Omental fat pad (tissue), 4 donors: ENCODE results near the gene LIPC. TPM values are rescaled to one million over a fixed set of nuclear protein-coding genes. Genes with fewer than 3 reads are reported as not detected.
"Not testable (repeated sequence)": the region's sequence is repeated elsewhere in the genome, so short reads cannot be mapped to it uniquely, and the experiment has no call there.

Experiments used
- ATAC-seq: fragments of 150-250 bp; one replicate; pipeline ENCODE4 v1.9.1; 2016; ENCODE audit warnings: mild to moderate bottlenecking, moderate library complexity; ENCODE audit not compliant: low FRiP score
- DNase-seq: peaks from one replicate; pipeline ENCODE4 v3.0.0-alpha.2; 2019; ENCODE audit warnings: low spot score
- CTCF ChIP-seq, 3 donors: fragments of 450-650 bp; IDR thresholded peaks; one replicate each; pipeline ENCODE4 v1.5.1; 2016 to 2017; ENCODE audit warnings: antibody characterized with exemption in 3 of 3, mild to moderate bottlenecking in 3 of 3, moderate library complexity in 2 of 3
- total RNA-seq, 4 donors: library from RNA; depleted of rRNA; stranded (reverse); fragments of >200 nt; gene quantifications; one replicate each; pipeline ENCODE4 v1.1.0, GENCODE V29; 2016

Gene LIPC
- total RNA-seq, 4 donors from 2014 or later, result 0.46 TPM; not detected in 3

- ATAC-seq (no peak), DNase-seq (no peak)
Observed at GRCh38 chr15:58595516-58596263, 163.9 kb downstream of the LIPC start.

GRCh38 chr15:58597943-58598828, 166.4 kb downstream of the LIPC start:
- TF ChIP-seq CTCF (IDR thresholded peaks at IDR 0.05), result no peak
- DNase-seq, result no peak
- ATAC-seq, result no peak

More at GRCh38 chr15:58595516-58596263, 163.9 kb downstream of the LIPC start:
- TF ChIP-seq CTCF (IDR thresholded peaks at IDR 0.05), result no peak

GRCh38 chr15:58598829-58599210, 167.0 kb downstream of the LIPC start:
- no peak for TF ChIP-seq CTCF (IDR thresholded peaks at IDR 0.05)
- no peak for ATAC-seq
- no peak for DNase-seq

GRCh38 chr15:58602823-58603222, 171.0 kb downstream of the LIPC start:
- ATAC-seq (no peak), DNase-seq (no peak)
- TF ChIP-seq CTCF (IDR thresholded peaks at IDR 0.05), result no peak

GRCh38 chr15:58603927-58604326, 172.1 kb downstream of the LIPC start:
- ATAC-seq, DNase-seq: not testable (repeated sequence)

GRCh38 chr15:58604455-58604923, 172.7 kb downstream of the LIPC start:
- ATAC-seq, result no peak
- no peak for TF ChIP-seq CTCF (IDR thresholded peaks at IDR 0.05)
- DNase-seq, result no peak

- no peak for DNase-seq
- ATAC-seq, result no peak
- no peak for TF ChIP-seq CTCF (IDR thresholded peaks at IDR 0.05)
Observed at GRCh38 chr15:58605931-58606530, 174.2 kb downstream of the LIPC start.
